ENCODE measurements around the gene C3orf52. TPM values are rescaled to one million over a fixed set of nuclear protein-coding genes. Genes with fewer than 3 reads are reported as not detected.
A peak's percentile ranks its signal among the peaks of the same experiment; 100 is the strongest.

The C3orf52 gene
- polyA plus RNA-seq, 1 donor from 2014 or later, result 0.21 TPM

- Histone ChIP-seq H3K9me2 (ENCODE audit: insufficient read depth, low read length) (no peaks in the 10 kb centered on the region), H3K4me2 (ENCODE audit: low read length) (no peak overlapping the region), H2AFZ (ENCODE audit: low read depth, low read length) (no peak overlapping the region), H3K27me3 (ENCODE audit: insufficient read depth, low read depth, low read length) (no peaks in the 10 kb centered on the region), H3K36me3 (ENCODE audit: insufficient read depth, low read length) (no peaks in the 10 kb centered on the region), H3K9me3 (ENCODE audit: low read length) (no peaks in the 10 kb centered on the region), H3K79me2 (replicated peaks; ENCODE audit: insufficient read depth, low read length) (no peaks in the 10 kb centered on the region), H3F3A (ENCODE audit: insufficient read depth, low read length, poor library complexity, severe bottlenecking) (no peaks in the 10 kb centered on the region), H3K9ac (ENCODE audit: low read length) (no peak overlapping the region), H3K4me3 (ENCODE audit: low read length) (no peak overlapping the region), H4K20me1 (ENCODE audit: insufficient read depth) (no peaks in the 10 kb centered on the region), H3K27ac (ENCODE audit: low read length) (no peak overlapping the region)
- TF ChIP-seq SMC3 (conservative IDR thresholded peaks at IDR 0.05; ENCODE audit: poor library complexity) (no peak), EP300 (conservative IDR thresholded peaks at IDR 0.05; ENCODE audit: poor library complexity, severe bottlenecking) (no peak)
Observed at GRCh38 chr3:112109322-112109721, 23.1 kb downstream of the C3orf52 start.

GRCh38 chr3:112111785-112112402, 25.7 kb downstream of the C3orf52 start:
- TF ChIP-seq REST (IDR thresholded peaks at IDR 0.05; ENCODE audit: borderline replicate concordance), result no peak
- TF ChIP-seq TAF1 (IDR thresholded peaks at IDR 0.05; ENCODE audit: low read depth), result no peak
- no peak for TF ChIP-seq EP300 (conservative IDR thresholded peaks at IDR 0.05; ENCODE audit: poor library complexity, severe bottlenecking)
- peak; percentile 63 for TF ChIP-seq SMC3 (conservative IDR thresholded peaks at IDR 0.05; ENCODE audit: poor library complexity)
- TF ChIP-seq RAD21 (conservative IDR thresholded peaks at IDR 0.05), result peak; percentile 61
- no peak for TF ChIP-seq MXI1 (conservative IDR thresholded peaks at IDR 0.05; ENCODE audit: poor library complexity, severe bottlenecking)
- no peak for TF ChIP-seq EZH2 (IDR thresholded peaks at IDR 0.05; ENCODE audit: borderline replicate concordance, insufficient read depth, low read length, poor library complexity, severe bottlenecking)
- TF ChIP-seq POLR2AphosphoS5 (IDR thresholded peaks at IDR 0.05), result no peak
- TF ChIP-seq CTCF (IDR thresholded peaks at IDR 0.05; ENCODE audit: poor library complexity, severe bottlenecking), result peak; percentile 56
- Histone ChIP-seq H3F3A (ENCODE audit: insufficient read depth, low read length, poor library complexity, severe bottlenecking) (no peaks in the 10 kb centered on the region), H3K9me3 (ENCODE audit: low read length) (no peaks in the 10 kb centered on the region), H4K20me1 (ENCODE audit: insufficient read depth) (no peaks in the 10 kb centered on the region), H2AFZ (ENCODE audit: low read depth, low read length) (no peak overlapping the region), H3K9me2 (ENCODE audit: insufficient read depth, low read length) (no peaks in the 10 kb centered on the region), H3K27ac (ENCODE audit: low read length) (no peak overlapping the region), H3K4me2 (ENCODE audit: low read length) (no peak overlapping the region), H3K4me3 (ENCODE audit: low read length) (no peak overlapping the region), H3K36me3 (ENCODE audit: insufficient read depth, low read length) (no peaks in the 10 kb centered on the region), H3K9ac (ENCODE audit: low read length) (no peak overlapping the region), H3K27me3 (ENCODE audit: insufficient read depth, low read depth, low read length) (no peaks in the 10 kb centered on the region), H3K79me2 (replicated peaks; ENCODE audit: insufficient read depth, low read length) (no peaks in the 10 kb centered on the region)
